K562 (cell line): Measurements from ENCODE around the gene PLPPR2.

Source experiments
- CTCF ChIP-seq, 3 experiments: IDR thresholded peaks in 2 of 3; conservative IDR thresholded peaks in 1 of 3; 2 replicates each; pipeline ENCODE4 v1.5.1; 2011 to 2012; ENCODE audit warnings: low read length in 3 of 3, mild to moderate bottlenecking in 3 of 3, control low read depth in 2 of 3, improper control_type of control experiment in 1 of 3, inconsistent platforms in 1 of 3, low read depth in 1 of 3, mixed read lengths in 1 of 3, moderate library complexity in 1 of 3; ENCODE audit not compliant: insufficient read depth in 2 of 3
- TF ChIP-seq, protein P1 (sequence below): sonication (generic); formaldehyde crosslinking; IDR thresholded peaks from 2 replicates; pipeline ENCODE4 v1.9.0; 2022; ENCODE audit warnings: mild to moderate bottlenecking, missing genetic modification reagents

DNA sequence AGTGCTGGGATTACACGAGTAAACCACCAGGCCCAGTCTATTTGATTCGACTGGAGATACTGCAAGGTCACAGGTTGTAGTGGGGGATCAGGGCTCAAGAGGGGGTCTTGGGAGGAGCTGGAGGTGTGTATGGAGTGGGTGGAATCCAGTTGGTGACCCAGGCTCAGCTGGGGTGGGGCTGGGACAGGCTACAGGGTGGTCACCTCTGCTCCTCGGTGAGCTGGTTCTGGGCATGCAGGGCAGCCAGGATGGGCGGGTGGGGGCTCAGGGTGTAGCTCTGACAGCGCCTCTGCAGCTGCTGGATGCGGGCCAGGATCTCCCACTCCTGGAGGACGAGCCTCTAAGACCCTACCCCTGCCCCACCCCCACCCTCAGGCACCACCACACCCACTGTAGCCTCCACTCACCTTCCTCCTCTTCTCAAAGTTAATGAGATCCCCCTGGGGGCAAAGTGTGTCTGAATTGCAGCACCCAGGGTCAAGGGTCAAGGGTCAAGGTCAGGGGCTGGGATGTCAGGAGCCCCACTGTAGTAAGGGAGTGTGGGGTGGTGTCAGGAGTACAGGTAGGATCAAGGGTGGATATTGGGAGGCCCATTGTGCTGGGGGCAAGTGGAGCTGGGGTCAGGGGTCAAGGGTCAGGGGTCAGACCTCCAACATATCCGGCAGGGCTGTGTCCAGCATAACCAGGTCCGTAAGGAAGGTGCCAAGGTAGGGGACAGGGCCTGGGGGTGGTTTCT lies 46.7 kb downstream of the PLPPR2 start:
- TF ChIP-seq, protein P1, sequence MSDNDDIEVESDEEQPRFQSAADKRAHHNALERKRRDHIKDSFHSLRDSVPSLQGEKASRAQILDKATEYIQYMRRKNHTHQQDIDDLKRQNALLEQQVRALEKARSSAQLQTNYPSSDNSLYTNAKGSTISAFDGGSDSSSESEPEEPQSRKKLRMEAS (CRISPR knock-in tag): no peak
- TF ChIP-seq CTCF (IDR thresholded peaks at IDR 0.05 in 2 of 3, conservative IDR thresholded peaks at IDR 0.05 in 1 of 3; ENCODE audit: insufficient read depth in 2 of 3, low read depth in 1 of 3, low read length in 3 of 3): no peak
